HG02885 (cell line): ENCODE measurements around the gene HTR3E.
"Not testable (repeated sequence)": the region's sequence is repeated elsewhere in the genome, so short reads cannot be mapped to it uniquely, and the experiment has no call there.

Experiments used
- ATAC-seq: cut with Tn5 transposase; IDR thresholded peaks from one replicate; pipeline ENCODE4 v1.9.1; 2021; ENCODE audit warnings: mild to moderate bottlenecking; ENCODE audit not compliant: unreplicated experiment, poor library complexity

The HTR3E gene

GRCh38 chr3:184149770-184150169 is 52.9 kb downstream of the HTR3E start:
- ATAC-seq, result not testable (repeated sequence)

GRCh38 chr3:184154885-184155643 is 58.2 kb downstream of the HTR3E start, which contains the start of gene DVL3:
Gene DVL3, plus strand, starts transcription at chr3:184155377. Its CDS starts 259 bp downstream, at chr3:184155636.
- ATAC-seq, result peak; percentile 84

- peak; percentile 35 for ATAC-seq
Observed at GRCh38 chr3:184155644-184156521, 59.0 kb downstream of the HTR3E start.

GRCh38 chr3:184156522-184156955 is 59.7 kb downstream of the HTR3E start:
- no peak for ATAC-seq
